ENCODE results near the gene RNF182.

- TF ChIP-seq CTCF (conservative IDR thresholded peaks at IDR 0.05) (no peak), ZFX (IDR thresholded peaks at IDR 0.05) (no peak)
Measured at GRCh38 chr6:13978787-13979186, 54.0 kb downstream of the RNF182 start.

All from C4-2B (cell line).